NCI-H2196 treated with DMSO at 0.1 percent for 48 hours (cell line): ENCODE data around the gene KIAA0586.
"Not testable (repeated sequence)": the region's sequence is repeated elsewhere in the genome, so short reads cannot be mapped to it uniquely, and the experiment has no call there.

ENCODE experiments used
- DNase-seq: peaks from one replicate; lab custom pipeline; 2025; ENCODE audit not compliant: unreplicated experiment; lab: John Stamatoyannopoulos, UW

KIAA0586 gene

DNA sequence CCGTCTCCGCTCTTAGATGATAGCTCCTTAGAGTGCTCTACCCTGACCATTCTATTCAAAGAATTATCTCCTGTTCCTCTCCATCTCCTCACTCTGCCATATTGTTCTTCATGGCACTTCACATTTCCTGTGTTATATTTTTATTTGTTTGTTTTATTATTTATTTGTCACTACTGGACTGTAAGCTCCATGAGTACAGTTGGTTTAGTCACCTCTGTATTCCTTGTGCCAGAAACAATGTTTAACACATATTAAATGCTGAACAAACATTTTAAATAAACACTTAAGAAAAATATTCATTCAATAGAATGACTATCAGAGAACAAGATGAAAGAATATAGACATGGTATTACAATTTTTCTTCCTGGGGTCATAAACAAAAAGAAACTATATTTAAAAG is 35.6 kb downstream of the KIAA0586 start:
- no peak for DNase-seq

DNA sequence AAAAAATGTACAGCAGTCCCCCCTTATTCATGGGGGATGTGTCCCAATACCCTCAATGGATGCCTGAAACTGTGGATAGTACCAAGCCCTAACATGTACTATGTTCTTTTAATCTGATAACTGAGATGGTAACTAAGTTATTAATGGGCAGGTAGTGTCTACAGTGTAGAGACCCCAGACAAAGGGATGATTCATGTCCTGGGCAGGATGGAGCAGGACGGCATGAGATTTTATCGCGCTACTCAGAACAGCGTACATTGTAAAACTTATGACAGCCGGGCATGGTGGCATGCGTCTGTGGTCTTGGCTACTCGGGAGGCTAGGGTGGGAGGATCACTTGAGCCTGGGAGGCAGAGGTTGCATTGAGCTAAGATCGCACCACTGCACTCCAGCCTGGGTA is 37.1 kb downstream of the KIAA0586 start:
- no peak for DNase-seq

DNA sequence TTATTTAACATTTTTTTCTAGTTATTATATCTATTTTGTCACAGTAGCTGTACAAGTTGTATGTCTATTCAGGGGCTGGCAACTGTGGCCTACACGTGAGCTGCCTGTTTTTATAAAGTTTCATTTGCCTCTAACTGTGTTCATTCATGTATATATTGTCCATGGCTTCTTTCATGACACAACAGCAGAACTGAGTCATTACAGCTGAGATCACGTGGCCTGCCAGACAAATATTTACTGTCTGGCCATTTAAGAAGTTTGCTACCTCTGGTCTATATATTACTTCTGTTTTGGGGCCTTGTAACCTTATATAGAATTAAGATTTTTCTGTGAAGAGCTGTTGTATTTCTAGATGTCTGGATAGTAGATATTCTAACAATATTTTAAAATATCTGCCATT is 37.9 kb downstream of the KIAA0586 start:
- no peak for DNase-seq

DNA sequence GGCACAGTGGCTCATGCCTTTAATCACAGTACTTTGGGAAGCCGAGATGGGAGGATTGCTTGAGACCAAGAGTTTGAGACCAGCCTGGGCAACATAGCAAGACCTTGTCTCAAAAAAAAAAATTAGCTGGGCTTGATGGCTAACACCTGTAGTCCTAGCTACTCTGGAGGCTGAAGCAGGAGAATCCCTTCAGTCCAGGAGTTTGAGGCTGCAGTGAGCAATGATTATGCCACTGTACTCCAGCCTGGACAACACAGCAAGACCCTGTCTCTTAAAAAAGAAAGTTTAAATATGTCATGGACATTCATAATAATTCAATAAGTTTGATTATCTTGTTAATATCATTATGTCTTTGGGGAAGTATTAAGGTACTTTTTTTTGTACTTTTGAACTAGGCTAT is 38.9 kb downstream of the KIAA0586 start:
- DNase-seq: no peak

DNA sequence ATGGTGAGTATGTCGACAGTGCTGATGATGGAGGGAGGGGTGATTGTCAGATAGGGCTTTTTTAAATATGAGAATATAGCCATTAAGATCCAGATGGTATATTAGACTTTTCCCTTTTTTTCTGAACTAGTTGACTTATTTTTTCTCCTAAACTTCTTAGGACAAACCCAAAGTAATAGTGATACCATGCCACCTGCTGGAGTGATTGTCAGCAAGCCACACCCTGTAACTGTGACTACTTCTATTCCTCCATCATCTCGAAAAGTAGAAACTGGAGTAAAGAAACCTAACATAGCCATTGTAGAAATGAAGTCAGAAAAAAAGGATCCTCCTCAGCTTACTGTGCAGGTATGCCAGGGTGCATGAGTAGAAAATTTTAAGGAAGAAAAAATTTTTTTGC is 40.1 kb downstream of the KIAA0586 start:
- no peak for DNase-seq

DNA sequence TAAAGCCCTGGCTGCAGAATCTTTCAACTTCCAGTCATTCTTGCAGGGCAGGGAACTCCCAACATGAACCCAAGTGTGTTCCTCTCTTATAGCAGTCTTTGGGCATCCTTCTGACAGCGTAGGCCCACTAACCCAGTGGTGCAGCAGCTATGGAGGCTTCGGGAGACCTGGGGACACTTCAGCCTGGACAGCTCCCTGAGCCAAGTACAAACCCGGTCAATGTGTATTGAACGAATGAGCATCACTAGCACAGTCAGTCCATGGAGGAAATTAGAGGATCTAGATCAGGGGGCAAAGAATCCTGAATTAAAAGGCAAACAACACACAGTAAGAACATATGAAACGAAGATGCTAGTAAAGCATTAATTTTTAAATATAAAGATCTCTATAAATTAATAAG is 41.8 kb downstream of the KIAA0586 start:
- no peak for DNase-seq

DNA sequence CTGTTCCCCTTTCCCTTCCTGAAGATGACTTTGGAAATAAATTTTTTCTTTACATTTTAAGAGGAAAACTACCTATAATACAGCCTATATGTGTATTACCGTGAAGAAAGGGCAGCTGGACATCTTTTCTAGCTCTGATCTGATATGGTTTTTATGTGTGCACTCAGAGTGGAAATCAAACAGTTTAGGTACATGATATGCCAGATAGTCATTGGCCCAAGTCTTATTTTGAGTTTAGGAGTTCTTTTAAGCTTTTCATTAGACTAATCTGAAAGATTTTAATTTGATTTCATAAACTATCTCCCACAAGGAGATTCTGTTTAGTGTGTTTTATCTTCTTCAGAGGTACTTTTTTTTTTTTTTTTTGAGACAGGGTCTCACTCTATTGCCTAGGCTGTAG is 48.8 kb downstream of the KIAA0586 start:
- DNase-seq: no peak

DNA sequence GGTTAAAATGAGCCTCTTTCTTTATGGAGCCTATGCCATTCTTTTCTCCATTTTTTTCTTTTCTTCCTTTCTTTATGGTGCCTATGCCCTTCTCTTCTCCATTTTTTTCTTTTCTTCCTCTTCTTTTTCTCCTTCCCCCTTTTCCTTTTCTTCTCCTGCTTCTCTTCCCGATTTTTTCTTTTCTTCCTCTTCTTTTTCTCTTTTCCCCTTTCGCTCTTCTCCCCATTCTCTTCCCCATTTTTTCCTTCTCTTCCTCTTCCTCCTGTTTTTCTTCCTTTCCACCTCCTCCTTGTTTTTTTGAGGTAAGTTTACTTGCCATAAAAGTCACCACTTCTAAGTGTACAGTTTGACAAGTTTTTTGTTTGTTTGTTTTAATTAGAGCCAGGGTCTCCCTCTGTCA is 50.1 kb downstream of the KIAA0586 start:
- no peak for DNase-seq

DNA sequence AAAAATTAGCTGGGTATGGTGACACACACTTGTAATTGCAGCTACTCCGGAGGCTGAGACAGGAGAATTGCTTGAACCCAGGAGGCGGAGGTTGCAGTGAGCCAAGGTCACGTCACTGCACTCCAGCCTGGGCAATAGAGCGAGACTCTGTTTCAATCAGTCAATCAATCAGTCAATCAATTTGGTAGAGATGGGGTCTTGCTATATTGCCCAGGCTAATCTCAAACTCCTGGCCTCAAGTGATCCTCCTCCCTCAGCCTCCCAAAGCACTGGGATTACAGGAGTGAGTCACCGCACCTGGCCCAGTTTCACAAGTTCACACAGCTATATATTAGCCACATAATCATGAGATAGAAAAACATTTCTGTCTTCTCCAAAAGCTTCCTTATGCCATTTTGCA is 50.8 kb downstream of the KIAA0586 start:
- DNase-seq: not testable (repeated sequence)

DNA sequence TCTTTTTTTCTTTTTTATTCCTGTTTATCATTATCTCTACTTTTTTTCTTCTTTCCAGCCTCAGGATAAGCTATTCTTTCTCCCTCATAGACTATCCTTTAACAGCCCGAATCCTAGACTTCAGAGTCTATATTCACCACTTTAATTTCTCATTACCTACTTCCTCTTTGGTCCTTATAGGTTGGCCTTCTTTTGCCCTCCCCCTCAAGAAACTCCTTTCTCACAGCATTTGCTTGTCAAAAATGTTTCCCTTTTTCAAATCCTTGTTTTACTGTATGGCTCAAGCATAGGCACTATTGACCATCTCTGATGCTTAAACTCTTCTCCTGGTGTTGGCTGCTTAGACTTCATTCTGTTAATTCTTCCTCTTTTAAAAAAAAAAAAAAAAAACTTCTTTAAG is 52.5 kb downstream of the KIAA0586 start:
- no peak for DNase-seq

DNA sequence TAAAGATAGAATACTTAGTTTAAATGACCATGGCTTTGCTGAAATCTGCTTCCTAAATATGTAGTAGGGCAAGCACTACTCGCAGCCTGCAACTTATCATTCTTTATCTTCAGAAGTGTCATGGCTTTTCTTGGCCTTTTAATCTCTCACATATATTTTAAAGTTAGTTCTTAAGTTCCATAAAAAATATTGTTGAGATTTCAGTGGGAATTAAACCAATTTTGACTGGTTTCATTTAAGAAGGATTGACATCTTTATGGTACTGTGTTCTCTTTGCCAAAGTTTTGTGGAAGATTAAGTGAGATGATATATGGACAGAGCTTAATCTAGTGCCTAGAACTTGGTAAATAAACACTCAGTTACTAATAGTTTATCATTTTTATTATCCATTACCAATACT is 56.7 kb downstream of the KIAA0586 start:
- no peak for DNase-seq

DNA sequence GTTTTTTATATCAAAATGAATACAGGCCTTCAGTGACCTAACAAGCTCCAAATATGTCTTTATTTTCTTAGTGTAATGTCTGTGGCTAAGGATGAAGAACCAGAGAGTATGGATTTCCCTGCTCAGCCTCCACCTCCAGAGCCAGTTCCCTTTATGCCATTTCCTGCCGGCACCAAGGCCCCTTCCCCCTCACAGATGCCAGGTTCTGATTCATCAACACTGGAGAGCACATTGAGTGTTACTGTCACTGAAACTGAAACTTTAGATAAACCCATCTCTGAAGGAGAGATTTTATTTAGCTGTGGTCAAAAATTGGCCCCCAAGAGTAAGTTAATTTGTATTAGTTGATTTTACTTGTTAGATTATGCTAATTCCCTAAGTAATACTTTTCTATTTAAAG is 61.0 kb downstream of the KIAA0586 start:
- DNase-seq: no peak

DNA sequence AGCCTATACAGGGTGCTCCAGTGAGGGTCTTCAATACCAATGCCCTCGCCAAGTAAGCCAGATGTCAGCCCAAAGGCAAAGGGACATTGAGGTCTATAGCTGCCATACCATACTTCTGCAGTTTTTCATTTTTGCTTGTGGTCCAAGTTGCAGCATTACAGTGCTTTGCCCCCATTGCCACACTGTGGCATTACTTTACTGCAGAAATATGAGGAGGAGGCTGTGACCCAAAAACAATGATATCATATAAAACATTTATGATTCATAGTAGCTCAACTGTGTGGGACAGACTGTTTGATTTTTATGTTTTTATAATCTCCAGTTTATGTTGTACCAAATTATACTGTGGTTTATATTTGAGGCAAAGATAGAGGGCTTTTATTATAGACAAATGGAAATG is 64.1 kb downstream of the KIAA0586 start:
- DNase-seq: no peak

DNA sequence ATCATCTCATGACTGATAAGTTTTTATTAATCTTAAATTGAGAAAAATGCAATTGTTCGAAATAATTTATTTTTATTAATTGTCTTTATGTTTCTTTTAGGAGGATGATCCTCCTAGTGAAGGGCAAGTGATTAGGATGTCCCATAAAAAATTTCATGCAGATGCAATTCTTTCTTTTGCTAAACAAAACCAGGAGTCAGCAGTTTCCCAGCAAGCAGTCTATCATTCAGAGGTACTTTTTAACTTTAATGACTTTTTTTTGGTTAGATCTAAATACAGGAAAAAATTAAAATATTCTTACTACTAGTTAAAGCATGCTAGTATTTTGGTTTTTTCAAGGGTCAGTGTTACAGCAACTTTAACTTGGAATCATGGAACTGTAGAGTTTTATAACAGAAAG is 64.5 kb downstream of the KIAA0586 start:
- no peak for DNase-seq

DNA sequence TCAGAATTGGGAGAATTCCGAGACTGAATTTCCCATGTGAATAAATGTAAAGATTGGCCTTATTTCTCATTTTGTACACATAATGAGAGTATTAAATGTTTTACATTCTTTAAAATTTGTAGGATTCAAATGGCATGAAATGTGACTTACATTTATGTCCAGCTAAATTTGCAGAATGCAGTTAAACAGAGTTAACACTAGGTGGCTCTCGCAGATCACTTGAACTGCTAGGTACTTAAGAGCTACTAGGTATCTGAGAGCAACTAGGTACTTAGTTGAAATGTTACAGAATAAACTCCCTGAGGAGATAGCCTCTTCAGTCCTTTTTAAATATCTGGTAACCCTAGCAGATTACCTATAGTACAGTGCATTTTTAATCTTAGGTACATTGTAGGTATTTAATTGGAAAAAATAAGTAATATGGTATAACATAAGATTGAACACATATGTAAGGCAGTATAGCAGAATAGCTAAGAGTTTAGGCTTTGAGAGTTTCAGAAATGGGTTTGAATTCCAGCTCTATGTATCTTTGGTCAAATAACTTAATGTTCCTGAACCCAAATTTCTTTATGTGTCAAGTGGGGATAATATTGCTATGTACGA is 73.8 kb downstream of the KIAA0586 start:
- peak; percentile 31 for DNase-seq

DNA sequence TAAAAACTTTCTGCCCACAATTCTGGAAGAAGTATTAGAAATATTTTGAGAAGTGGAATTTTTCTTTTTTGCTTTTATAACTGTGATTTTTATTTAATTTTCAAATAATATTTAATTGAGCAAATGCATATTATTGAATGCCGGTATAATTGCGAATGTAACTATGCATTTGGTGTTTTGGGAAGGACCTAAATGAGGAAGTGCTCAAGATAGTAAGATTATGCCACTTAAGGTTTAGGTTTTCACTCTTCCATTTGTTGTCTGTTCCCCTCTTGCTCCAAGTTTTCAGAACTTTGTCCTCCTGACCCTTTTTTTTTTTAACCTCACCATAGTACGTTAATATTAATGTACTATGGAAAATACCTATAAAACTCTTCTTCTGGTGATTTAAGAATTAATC is 85.8 kb downstream of the KIAA0586 start:
- no peak for DNase-seq

DNA sequence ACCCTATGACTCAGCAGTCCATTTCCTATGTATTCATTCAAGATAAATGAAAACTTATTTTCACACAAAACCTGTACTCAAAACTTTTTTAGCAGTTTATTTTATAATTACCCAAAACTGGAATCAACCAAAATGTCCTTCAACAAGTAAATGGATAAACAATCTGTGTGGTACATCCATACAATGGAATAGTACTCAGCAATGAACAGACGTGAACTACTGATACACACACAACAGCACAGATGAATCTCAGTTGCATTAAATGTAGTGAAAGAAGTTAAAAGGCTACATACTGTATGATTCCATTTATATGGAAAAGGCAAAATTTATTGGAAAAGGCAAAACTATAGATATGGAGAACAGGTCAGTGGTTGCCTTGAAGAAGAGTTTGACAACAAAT is 90.1 kb downstream of the KIAA0586 start:
- no peak for DNase-seq

DNA sequence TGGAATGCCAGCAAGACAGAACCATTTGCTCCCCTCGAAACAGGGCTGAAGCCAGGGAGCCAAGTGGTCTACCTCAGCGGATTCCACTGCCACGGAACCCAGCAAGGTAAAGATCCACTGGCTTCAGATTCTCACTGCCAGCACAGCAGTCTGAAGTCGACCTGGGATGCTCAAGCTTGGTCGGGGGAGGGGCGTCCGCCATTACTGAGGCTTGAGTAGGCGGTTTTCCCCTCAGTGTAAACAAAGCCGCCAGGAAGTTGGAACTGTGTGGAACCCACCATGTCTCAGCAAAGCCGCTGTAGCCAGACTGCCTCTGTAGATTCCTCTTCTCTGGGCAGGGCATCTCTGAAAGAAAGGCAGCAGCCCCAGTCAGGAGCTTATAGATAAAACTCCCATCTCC is 98.2 kb downstream of the KIAA0586 start:
- not testable (repeated sequence) for DNase-seq

DNA sequence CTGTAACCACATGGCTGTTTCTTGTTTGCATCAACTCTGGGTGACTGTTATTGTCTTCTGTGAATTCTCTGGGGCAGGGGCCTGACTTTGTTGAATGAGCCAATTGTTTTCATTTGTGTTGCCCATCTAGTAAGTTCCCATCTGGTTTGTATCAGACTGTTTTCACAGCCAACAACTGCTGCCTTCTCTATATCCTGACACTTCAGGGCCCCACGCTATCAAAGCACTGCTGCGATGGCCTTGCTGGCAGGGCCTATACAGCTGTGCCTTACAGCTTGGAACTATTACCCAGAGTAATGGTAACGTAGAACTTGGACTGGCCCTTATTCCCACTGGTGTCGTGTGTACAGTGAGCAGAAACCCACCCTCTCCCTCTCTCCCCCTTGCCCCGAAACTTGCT is 105.9 kb downstream of the KIAA0586 start:
- DNase-seq: no peak

DNA sequence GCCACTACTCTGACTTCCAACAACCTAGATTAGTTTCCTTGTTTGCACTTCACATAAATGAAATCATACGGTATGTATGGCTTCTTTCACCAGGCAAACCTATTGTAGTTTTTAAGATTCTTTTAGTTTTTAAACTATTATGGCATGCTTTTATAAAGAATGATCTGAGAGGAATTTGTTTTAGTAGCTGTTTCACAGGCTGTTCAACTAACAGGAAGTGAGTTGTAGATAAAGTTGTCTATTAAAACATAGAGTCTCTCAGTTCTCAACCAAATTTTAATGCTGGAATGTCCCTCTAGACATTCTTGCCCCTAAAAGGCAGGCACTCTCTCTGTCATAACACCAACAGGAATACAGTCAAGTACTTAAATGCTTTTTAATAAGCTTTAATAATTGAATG is 107.5 kb downstream of the KIAA0586 start:
- no peak for DNase-seq

DNA sequence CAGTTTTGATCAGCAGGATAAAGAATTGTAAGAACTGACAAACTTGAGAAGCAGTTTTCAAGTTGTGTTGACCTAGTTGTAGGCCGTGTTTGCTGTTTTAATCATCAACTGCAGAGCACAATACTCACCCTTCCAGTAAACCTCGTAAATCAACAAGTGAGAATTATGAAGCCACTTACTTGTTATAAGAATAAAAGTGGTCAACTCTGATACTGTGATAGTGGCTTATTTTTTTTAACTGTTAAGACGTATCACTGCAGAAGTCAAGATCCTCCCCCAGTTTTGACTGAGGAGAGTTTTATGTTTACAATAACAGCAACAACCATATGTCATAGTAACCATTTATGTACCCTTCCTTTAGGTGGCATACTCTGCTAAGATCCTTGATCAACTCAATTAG is 109.5 kb downstream of the KIAA0586 start:
- no peak for DNase-seq

DNA sequence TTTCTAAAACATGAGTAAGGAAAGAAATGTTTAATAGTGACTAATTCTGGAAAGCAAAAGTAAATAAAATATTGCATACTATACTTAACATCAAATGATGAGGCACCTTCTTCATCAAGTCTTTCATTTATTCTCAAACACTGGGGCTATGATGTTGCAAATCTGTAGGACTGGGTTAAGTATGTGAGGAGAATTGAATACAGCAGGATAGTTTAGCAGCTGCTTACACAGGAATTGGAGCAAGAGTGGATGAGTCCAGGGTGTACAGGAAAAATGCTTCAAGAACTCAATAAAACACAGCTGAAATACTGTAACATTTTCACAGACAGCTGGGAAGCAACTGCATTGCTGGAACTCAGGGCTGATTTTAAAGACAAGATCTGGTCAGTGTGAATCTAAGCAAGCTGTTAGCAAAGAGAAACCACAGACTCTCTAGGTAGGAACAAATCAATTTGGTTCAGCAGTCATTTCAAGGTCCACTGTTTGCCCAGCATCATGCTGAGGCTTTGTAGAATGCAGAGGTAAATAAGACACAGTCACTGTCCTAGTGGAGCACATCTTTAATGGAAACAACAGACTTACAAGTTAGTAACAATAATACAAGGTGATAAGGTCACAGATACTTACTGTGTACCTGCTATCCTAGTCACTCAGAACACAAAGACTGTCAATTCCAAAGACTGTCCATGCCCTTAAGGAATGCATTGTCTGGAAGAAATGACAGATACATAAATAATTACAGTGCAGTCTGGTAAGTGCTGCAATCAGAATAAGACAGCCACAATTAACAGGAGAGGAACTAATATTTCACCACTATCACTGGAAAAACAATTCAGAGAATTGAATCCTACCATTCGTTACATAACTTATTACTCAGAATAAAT is 113.5 kb downstream of the KIAA0586 start:
- no peak for DNase-seq

DNA sequence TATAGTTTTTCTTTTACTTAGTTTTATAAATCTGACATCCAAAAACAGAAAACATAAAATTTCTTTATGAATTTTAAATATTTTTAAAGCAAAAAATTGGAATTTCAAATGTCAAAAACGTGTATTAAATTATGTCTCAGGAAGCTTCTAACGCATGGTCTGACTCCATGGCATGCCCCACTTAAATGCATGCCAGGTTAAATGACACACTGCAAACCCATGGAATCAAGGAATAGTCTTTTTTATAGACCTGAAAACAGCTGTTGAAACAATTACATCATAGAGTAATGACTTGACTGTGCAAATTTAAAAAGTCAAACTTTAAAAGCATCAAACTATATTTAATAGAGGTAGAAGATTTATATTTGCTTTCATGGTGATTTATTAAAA is 114.1 kb downstream of the KIAA0586 start:
- no peak for DNase-seq
